GM23248 (cell line): ENCODE results near the gene XRN1. TPM values are rescaled to one million over a fixed set of nuclear protein-coding genes. Genes with fewer than 3 reads are reported as not detected.

Source experiments
- DNase-seq: peaks from one replicate; pipeline ENCODE4 v3.0.0-alpha.2; 2015
- H2AFZ ChIP-seq: fragments of 200-600 bp; sonication (generic); 2 replicates; pipeline ENCODE4 v1.6.1; 2016; ENCODE audit warnings: antibody characterized with exemption
- H3F3A ChIP-seq: fragments of 200-600 bp; sonication (generic); 2 replicates; pipeline ENCODE4 v1.6.1; 2016; ENCODE audit warnings: mild to moderate bottlenecking, antibody characterized with exemption, mixed run types; ENCODE audit not compliant: insufficient read depth
- H3K27ac ChIP-seq: fragments of 200-600 bp; sonication (generic); 2 replicates; pipeline ENCODE4 v1.5.1; 2016; ENCODE audit warnings: mild to moderate bottlenecking
- H3K27me3 ChIP-seq: fragments of 200-600 bp; sonication (generic); replicated peaks from 2 replicates; pipeline ENCODE4 v1.6.1; 2016; ENCODE audit warnings: mild to moderate bottlenecking; ENCODE audit not compliant: insufficient read depth
- H3K36me3 ChIP-seq: fragments of 200-600 bp; sonication (generic); 2 replicates; pipeline ENCODE4 v1.6.1; 2016; ENCODE audit warnings: low read depth, mild to moderate bottlenecking
- H3K4me1 ChIP-seq: fragments of 200-600 bp; sonication (generic); 2 replicates; pipeline ENCODE4 v1.6.1; 2016; ENCODE audit warnings: mild to moderate bottlenecking; ENCODE audit not compliant: insufficient read depth
- H3K4me2 ChIP-seq: fragments of 200-600 bp; sonication (generic); one replicate; pipeline ENCODE4 v1.6.1; 2016; ENCODE audit warnings: mild to moderate bottlenecking; ENCODE audit not compliant: unreplicated experiment
- H3K4me3 ChIP-seq: fragments of 200-600 bp; sonication (generic); 2 replicates; pipeline ENCODE4 v1.5.1; 2016; ENCODE audit warnings: mild to moderate bottlenecking
- H3K79me2 ChIP-seq: fragments of 200-600 bp; sonication (generic); 2 replicates; pipeline ENCODE4 v1.6.1; 2016; ENCODE audit warnings: mild to moderate bottlenecking; ENCODE audit not compliant: insufficient read depth
- H3K9ac ChIP-seq: fragments of 200-600 bp; sonication (generic); 2 replicates; pipeline ENCODE4 v1.6.1; 2016; ENCODE audit warnings: mild to moderate bottlenecking
- H3K9me2 ChIP-seq: fragments of 200-600 bp; sonication (generic); 2 replicates; pipeline ENCODE4 v1.6.1; 2016; ENCODE audit warnings: mixed run types, mild to moderate bottlenecking, moderate library complexity; ENCODE audit not compliant: insufficient read depth
- H3K9me3 ChIP-seq: fragments of 200-600 bp; sonication (generic); one replicate; pipeline ENCODE4 v1.6.1; 2017; ENCODE audit warnings: low read depth
- H4K20me1 ChIP-seq: fragments of 200-600 bp; sonication (generic); 2 replicates; pipeline ENCODE4 v1.6.0; 2016; ENCODE audit not compliant: insufficient read depth
- EZH2 ChIP-seq: fragments of 200-600 bp; sonication (generic); IDR thresholded peaks from 2 replicates; pipeline ENCODE4 v1.6.1; 2018; ENCODE audit warnings: antibody characterized with exemption, mild to moderate bottlenecking; ENCODE audit not compliant: insufficient read depth, poor library complexity, severe bottlenecking
- EZH2phosphoT487 ChIP-seq: fragments of 200-600 bp; sonication (generic); IDR thresholded peaks from 2 replicates; pipeline ENCODE4 v1.6.1; 2018; ENCODE audit warnings: antibody characterized with exemption, moderate library complexity, mild to moderate bottlenecking, low read depth; ENCODE audit not compliant: insufficient read depth
- WGBS, 2 experiments: methylation state at CpG; one replicate each; pipeline ENCODE4 v1.1.6; 2015 to 2017; ENCODE audit warnings: low lambda C conversion rate in 2 of 2, low coverage in 1 of 2; ENCODE audit errors: missing lambda C conversion rate in 2 of 2; 5-methylcytosine and 5-hydroxymethylcytosine counted together
- in situ Hi-C: fragments of 300-500 bp; cut with MboI; formaldehyde crosslinking; loops from 2 replicates; pipeline ENCODE4 v1.15.0; 2020
- polyA plus RNA-seq: library from polyadenylated mRNA; unstranded; fragments of >200 nt; fragmentation: Nextera tagmentation; extraction: Ambion mirVana; gene quantifications from 2 replicates; pipeline ENCODE4 v1.2.1, GENCODE V29; 2016
- small RNA-seq: library from RNA; depleted of rRNA; stranded (forward); fragments of <200 nt; gene quantifications from one replicate; pipeline ENCODE3, GENCODE V24; 2014; ENCODE audit warnings: low read depth, low replicate concordance
- total RNA-seq: library from RNA; depleted of rRNA; stranded (reverse); fragments of >200 nt; shearing (Covaris generic); gene quantifications from 2 replicates; pipeline ENCODE4 v1.2.3, GENCODE V29; 2014; rRNA removed

XRN1 gene
- total and polyA plus RNA-seq, 2 experiments from 2014 or later: 17.5 to 35.0 TPM

DNA sequence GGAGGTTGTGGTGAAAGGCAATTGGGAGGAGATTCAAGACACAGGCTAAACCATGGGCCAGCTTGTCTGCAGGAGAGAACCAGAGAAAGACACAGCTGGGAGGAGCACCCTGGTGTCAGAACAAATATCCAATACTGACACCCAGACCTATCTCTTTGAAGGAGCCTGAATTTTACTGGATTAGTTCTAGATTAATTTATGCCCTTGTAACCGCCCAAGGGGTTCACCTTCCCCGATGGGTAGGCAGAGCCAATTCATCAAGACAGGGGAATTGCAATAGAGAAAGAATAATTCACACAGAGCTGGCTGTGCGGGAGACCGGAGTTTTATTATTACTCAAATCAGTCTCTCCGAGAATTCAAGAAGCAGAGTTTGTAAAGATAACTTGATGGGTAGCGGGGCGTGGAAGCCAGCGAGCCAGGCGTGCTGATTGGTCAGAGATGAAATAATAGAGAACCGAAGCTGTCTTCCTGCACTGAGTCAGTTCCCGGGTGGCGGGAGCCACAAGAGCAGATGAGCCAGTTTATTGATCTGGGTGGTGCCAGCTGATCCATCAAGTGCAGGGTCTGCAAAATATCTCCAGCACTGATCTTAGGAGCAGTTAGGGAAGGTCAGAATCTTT lies 191.0 kb downstream of the XRN1 start:
- no peaks in the 10 kb centered on the region for H3K9me2 ChIP-seq
- TF ChIP-seq EZH2phosphoT487 (no peak), EZH2 (no peak)
- no peaks in the 10 kb centered on the region for H4K20me1 ChIP-seq
- no peaks in the 10 kb centered on the region for H3K9me3 ChIP-seq
- in situ Hi-C loops: no loop called here
- no peak overlapping the region for H3K4me2 ChIP-seq
- no peak for DNase-seq
- no peak overlapping the region for H3K9ac ChIP-seq
- no peaks in the 10 kb centered on the region for H3K27me3 ChIP-seq
- H3K4me3 ChIP-seq: no peak overlapping the region
- H3K79me2 ChIP-seq: no peaks in the 10 kb centered on the region
- no peaks in the 10 kb centered on the region for H3K36me3 ChIP-seq
- no peaks in the 10 kb centered on the region for H3K4me1 ChIP-seq
- no peak overlapping the region for H3K27ac ChIP-seq
- no peak overlapping the region for H2AFZ ChIP-seq
- 80 to 82% methylated on average over 12 of the region's 12 CpGs for WGBS, 2 experiments
- no peaks in the 10 kb centered on the region for H3F3A ChIP-seq

Small RNAs within 50 kb of the gene (small RNA-seq; reads per million reads assigned to genes)
- gene RNU1-100P: not detected
- not detected for gene RNU6-1294P

Other genes with a start within 250 kb of the XRN1 start
- 8.5 and 11.5 TPM in 2 replicates for gene GK5, start 222.5 kb downstream of the XRN1 start, total RNA-seq
- gene GK5, start 222.5 kb downstream of the XRN1 start, polyA plus RNA-seq: 6.1 and 7.2 TPM in 2 replicates
- 28.3 and 35.2 TPM in 2 replicates for gene ATR, start 130.7 kb upstream of the XRN1 start, total RNA-seq
- 14.6 and 15.1 TPM in 2 replicates for gene ATR, start 130.7 kb upstream of the XRN1 start, polyA plus RNA-seq
- 0.13 and 0.54 TPM in 2 replicates for gene PLS1, start 148.4 kb upstream of the XRN1 start, total RNA-seq
- gene PLS1, start 148.4 kb upstream of the XRN1 start, polyA plus RNA-seq: 0.35 and 0.58 TPM in 2 replicates